LNCAP (cell line): ENCODE results near the gene TP53I11.

ENCODE experiments used
- TF ChIP-seq, protein P1 (sequence below): fragments of 450-650 bp; IDR thresholded peaks from 2 replicates; pipeline ENCODE4 v1.5.1; 2017; ENCODE audit warnings: mild to moderate bottlenecking

Gene TP53I11

DNA sequence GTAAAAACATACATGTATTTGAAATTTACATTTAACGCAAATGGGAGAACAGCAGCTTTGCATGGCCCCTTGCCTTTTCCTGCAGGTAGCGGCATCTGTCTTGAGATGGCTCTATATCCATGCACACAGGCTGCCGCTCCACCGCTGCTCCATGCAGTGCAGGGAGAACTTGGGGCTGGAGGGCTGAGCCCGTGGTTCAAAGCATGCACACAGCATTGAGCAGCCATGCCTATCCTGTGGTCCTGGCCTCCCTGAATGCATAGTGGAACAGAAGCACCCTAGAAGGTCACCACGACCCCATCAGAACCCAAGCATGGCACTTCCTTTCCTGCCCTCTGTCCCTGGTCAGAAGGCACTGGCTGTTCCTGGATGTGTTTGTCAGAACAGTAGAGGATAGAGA is 35.0 kb upstream of the TP53I11 start:
- TF ChIP-seq, protein P1, sequence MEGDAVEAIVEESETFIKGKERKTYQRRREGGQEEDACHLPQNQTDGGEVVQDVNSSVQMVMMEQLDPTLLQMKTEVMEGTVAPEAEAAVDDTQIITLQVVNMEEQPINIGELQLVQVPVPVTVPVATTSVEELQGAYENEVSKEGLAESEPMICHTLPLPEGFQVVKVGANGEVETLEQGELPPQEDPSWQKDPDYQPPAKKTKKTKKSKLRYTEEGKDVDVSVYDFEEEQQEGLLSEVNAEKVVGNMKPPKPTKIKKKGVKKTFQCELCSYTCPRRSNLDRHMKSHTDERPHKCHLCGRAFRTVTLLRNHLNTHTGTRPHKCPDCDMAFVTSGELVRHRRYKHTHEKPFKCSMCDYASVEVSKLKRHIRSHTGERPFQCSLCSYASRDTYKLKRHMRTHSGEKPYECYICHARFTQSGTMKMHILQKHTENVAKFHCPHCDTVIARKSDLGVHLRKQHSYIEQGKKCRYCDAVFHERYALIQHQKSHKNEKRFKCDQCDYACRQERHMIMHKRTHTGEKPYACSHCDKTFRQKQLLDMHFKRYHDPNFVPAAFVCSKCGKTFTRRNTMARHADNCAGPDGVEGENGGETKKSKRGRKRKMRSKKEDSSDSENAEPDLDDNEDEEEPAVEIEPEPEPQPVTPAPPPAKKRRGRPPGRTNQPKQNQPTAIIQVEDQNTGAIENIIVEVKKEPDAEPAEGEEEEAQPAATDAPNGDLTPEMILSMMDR, result no peak

DNA sequence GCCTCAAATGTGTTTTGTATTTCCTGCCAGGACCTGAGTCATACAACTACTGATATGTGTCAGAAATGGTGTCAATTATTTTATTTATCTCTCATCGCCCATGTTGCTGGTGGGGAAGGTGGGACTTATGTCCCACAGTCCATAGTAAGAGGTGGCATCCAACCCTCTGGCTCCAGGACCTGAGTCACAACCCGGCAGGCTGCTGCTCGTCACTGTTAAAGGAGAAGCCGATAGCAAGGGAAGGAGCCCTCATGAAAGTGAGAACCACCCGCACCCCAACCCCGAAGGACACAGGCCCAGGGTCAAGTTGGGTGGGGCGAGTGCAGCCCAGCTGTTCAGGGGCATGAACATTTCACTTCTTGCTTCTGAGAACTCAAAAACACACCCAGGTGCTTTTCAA is 33.1 kb upstream of the TP53I11 start:
- TF ChIP-seq, protein P1, result no peak

DNA sequence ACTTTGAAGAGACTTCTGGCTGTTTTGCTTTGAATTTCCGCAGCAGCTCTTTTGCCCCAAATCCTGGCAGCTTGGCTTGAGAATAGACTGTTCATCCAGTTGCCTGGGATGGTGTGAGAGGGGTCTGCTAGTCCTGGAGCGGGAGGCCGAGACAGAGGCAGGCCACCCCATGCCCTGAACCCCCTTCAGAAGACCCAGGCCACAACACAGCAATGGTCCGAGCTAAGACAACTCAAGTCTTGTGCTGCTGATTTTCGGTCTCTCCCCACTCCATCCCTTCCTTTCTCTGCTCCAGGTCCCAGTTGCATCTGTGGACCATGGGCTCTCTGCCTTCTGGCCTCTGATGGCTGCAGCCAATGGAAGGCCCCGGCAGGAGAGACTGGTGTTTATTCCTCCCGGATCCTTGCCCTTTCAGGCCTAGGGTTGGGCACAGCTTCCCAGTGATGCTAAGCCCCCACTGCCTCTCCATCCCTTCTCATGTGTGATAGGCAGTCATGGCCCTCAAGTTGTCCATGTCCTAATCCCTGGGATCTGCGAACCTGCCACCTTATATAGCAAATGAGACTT is 31.9 kb upstream of the TP53I11 start:
- TF ChIP-seq, protein P1, result no peak

DNA sequence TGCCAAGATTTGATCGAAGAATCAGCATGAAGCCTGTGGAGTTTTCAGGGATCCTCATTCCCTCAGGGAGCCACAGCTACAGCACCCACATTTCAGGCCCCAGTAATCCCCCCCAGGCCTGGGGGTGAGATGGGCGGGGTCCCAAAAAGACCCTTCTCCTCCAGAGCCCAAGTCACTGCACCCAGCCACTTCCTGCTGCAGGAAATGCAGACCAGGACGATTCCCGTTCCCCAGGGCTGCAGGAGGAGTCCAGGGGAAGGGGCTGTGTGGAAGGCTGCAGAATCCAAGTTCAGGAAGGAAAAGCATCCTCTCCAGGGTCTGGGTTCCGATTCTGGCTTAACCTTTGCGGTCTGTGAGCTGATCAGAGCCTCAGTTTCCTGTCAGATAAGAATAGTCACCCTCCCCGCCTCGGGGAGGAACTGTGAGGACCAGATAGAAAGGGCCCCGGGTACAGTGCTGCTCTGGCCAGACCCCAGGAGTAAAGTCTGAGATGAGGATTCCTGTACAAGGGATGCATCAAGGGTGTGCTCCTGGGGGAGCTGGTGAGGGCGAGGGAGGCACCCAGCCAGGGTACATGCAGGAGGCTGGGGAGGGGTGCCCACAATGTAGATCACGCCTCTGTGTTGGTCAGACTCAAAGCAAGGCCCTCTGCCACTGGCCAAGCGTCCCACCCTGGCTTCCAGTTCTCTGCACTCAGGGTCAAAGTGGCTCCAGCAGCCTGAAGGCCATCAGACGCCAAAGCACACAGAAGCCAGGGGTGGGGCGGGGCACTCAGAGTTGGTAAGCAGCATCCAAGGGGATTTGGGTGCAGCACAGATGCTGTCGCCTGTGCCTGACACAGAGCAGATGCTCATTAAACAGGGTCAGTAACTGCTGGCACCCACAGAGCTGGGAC is 30.1 kb upstream of the TP53I11 start:
- TF ChIP-seq, protein P1, result no peak

DNA sequence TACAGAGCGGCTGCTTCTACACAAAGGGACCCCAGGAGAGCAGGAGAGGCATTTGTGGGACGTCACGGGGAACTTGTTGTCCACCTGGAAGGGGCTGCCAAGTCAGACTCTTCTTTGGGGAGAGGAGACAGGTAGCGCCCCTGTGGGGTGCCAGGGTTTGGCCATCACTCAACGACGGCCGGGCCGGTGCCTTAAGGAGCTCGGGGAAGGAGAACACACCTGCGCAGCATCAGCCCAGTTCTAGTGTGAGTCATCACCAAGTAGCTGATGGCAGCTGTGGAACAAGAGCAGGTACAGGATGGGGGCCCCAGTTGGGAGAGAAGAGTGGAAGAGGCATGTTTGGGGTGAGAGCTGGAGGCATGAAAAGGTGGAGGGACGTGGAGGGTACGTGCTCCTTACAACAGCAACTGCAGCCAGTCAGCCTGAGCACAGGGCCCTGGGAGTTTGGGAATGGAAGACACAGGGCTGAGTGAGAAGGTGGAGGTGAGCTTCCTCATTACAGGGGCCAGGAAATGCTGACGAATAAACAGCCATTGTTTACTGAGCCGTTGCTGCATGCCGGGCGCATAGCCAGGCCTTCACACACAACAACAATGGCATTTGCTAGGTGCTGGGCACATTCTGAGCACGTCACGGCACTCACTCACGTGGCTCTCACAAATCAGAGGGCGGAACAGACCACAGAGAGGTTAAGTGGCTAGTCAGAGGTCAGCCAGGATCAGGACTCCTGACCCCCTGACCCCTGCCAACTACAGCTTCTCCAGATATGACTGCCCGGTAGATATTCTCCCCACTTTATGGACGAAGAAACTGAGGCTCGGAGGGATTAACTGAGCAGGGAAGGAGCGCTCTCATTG is 29.1 kb upstream of the TP53I11 start:
- TF ChIP-seq, protein P1, result no peak

DNA sequence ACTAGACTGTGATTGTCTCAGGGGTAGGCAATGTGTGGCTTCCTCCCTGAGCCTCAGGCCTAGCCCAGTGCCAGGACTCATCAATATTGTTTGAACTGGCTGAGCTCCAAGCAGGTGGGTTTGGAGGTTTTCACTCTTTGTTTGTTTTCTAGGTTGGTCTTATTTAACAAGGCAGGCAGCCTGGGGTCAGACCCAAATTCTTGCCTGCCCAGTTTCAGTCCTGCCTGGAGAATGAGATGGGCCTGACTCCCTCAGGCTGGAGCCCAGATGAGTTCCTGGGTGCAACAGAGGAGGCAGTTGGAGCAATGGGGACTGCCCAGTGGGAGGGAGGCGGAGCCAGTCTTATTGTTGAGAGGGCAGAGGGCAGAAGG is 28.3 kb upstream of the TP53I11 start:
- TF ChIP-seq, protein P1, result no peak

DNA sequence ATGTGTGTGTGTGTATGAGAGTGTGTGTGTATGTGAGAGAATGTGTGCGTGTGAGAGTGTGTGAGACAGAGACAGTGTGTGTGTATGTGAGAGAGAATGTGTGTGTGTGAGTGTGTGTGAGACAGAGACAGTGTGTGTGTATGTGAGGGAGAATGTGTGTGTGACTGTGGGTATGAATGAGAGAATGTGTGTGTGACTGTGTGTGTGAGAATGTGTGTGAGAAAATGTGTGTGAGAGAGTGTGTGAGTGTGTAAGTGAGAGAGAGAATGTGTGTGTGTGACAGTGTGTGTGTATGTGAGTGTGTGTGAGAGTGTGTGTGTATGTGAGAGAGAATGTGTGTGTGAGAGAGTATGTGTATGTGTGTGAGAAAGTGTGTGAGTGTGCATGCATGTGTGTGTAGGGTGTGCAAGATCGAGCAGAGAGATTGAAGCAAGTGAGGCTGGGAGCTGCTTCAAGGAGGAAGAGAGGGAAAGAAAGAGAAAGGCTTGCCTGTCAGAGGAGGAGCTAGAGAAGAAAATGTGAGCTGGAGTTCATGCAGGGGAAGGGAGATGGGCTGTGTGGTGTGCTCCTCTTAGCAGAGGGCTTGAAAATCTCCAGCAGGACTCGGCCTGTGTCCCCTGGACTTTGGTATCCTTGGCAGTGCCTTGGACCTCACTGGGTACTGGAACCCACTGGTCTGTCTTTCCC is 27.7 kb upstream of the TP53I11 start:
- TF ChIP-seq, protein P1, result no peak
